ENCODE measurements around the gene MTIF3.
A peak's percentile ranks its signal among the peaks of the same experiment; 100 is the strongest.

MTIF3 gene

GRCh38 chr13:27449936-27450828 is at the start of gene MTIF3 (continued):
- no peak for TF ChIP-seq ZNF777 (tag by site-specific recombination; IDR thresholded peaks at IDR 0.05; ENCODE audit: borderline replicate concordance)
- TF ChIP-seq KLF8 (tag by site-specific recombination; IDR thresholded peaks at IDR 0.05): peak; percentile 58; the same call in 1 of the 2 replicates

DNA sequence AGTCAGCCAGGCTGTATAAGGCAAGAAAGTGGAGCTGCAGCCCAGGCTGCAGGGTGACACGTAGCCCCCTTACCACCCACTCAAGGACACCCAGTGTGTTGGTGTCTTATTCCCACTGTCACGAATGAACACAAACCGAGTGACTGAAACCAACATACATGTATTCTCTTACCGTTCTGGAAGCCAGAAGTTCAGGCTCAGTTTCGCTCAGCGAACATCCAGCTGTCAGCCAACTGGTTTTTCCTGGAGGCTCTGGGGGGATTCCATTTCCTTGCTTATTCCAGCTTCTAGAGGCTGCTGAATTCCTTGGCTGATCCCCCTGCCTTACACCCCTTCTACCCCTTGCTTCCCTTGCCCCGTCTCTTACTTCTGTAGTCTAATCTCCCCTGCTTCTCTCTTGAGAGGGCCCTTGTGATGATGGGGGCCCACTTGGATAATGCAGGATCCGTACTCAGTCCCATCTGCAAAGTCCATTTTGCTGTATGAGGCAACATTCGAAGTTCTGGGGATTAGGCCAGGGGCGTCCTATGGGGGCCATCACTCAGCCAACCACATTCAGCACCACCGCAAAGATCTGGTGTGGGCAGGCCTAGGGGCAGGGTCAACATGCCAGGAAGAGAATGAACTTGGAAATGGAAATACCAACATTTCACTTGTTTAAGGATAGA is 47.3 kb upstream of the MTIF3 start:
- no peaks in the 10 kb centered on the region for H3K36me3 ChIP-seq (ENCODE audit: control insufficient read depth in 2 of 2, insufficient read depth in 1 of 2, low read length in 2 of 2)
- H3K9me3 ChIP-seq (ENCODE audit: control insufficient read depth, insufficient read depth, low read depth, low read length): no peaks in the 10 kb centered on the region
- ChIA-PET POLR2A (no interaction called here), CTCF (no interaction called here)
- no peak overlapping the region for H3K4me3 ChIP-seq (ENCODE audit: low read depth, low read length)
- H3K27ac ChIP-seq (ENCODE audit: extremely low read depth, low read depth, low read length): no peak overlapping the region
- TF ChIP-seq ZNF266 (tag by site-specific recombination; IDR thresholded peaks at IDR 0.05; ENCODE audit: low read depth) (no peak), ZNF529 (tag by site-specific recombination; IDR thresholded peaks at IDR 0.05; ENCODE audit: insufficient replicate concordance) (no peak), ZNF843 (tag by site-specific recombination; IDR thresholded peaks at IDR 0.05) (no peak), PRDM2 (tag by site-specific recombination; IDR thresholded peaks at IDR 0.05; ENCODE audit: borderline replicate concordance) (no peak), ZNF114 (tag by site-specific recombination; IDR thresholded peaks at IDR 0.05) (no peak), ZNF600 (tag by site-specific recombination; IDR thresholded peaks at IDR 0.05) (no peak), ZNF558 (tag by site-specific recombination; IDR thresholded peaks at IDR 0.05) (no peak), KLF7 (tag by site-specific recombination; IDR thresholded peaks at IDR 0.05; ENCODE audit: borderline replicate concordance) (no peak), TRIM28 (IDR thresholded peaks at IDR 0.05; ENCODE audit: borderline replicate concordance, low read length) (no peak), ZNF629 (tag by site-specific recombination; IDR thresholded peaks at IDR 0.05) (no peak), ZNF280C (tag by site-specific recombination; IDR thresholded peaks at IDR 0.05) (no peak)
- TF ChIP-seq, protein P1, sequence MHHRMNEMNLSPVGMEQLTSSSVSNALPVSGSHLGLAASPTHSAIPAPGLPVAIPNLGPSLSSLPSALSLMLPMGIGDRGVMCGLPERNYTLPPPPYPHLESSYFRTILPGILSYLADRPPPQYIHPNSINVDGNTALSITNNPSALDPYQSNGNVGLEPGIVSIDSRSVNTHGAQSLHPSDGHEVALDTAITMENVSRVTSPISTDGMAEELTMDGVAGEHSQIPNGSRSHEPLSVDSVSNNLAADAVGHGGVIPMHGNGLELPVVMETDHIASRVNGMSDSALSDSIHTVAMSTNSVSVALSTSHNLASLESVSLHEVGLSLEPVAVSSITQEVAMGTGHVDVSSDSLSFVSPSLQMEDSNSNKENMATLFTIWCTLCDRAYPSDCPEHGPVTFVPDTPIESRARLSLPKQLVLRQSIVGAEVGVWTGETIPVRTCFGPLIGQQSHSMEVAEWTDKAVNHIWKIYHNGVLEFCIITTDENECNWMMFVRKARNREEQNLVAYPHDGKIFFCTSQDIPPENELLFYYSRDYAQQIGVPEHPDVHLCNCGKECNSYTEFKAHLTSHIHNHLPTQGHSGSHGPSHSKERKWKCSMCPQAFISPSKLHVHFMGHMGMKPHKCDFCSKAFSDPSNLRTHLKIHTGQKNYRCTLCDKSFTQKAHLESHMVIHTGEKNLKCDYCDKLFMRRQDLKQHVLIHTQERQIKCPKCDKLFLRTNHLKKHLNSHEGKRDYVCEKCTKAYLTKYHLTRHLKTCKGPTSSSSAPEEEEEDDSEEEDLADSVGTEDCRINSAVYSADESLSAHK (tag by site-specific recombination; IDR thresholded peaks at IDR 0.05): no peak
- TF ChIP-seq, protein P2, sequence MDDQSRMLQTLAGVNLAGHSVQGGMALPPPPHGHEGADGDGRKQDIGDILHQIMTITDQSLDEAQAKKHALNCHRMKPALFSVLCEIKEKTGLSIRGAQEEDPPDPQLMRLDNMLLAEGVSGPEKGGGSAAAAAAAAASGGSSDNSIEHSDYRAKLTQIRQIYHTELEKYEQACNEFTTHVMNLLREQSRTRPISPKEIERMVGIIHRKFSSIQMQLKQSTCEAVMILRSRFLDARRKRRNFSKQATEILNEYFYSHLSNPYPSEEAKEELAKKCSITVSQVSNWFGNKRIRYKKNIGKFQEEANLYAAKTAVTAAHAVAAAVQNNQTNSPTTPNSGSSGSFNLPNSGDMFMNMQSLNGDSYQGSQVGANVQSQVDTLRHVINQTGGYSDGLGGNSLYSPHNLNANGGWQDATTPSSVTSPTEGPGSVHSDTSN (CRISPR knock-in tag; IDR thresholded peaks at IDR 0.05): no peak
- no peaks in the 10 kb centered on the region for H3K4me1 ChIP-seq (ENCODE audit: control insufficient read depth, insufficient read depth, low read length)
